Left cardiac atrium (tissue), 4 donors: ENCODE data around the gene SLC7A1. TPM values are rescaled to one million over a fixed set of nuclear protein-coding genes. Genes with fewer than 3 reads are reported as not detected.

Experiments used
- ATAC-seq, 2 donors: fragments of 200-7000 bp; cut with Tn5 transposase; one replicate each; pipeline ENCODE4 v1.9.1; 2020; ENCODE audit warnings: mild to moderate bottlenecking in 2 of 2, moderate library complexity in 2 of 2
- DNase-seq: peaks from one replicate; pipeline ENCODE4 v3.0.0-alpha.2; 2020
- intact Hi-C, 2 donors: fragments of 100-400 bp; cut with DNase I; formaldehyde crosslinking; loops; one replicate each; pipeline versions ENCODE4 v1.14.1 to v1.15.1; 2022 to 2023
- total RNA-seq, 2 donors: library from RNA; stranded (reverse); fragmentation: NEBNext Ultra II Directional; extraction: Animal tissue kit (Norgen Biotek cat#: 25700); gene quantifications; one replicate each; pipeline ENCODE4 v1.2.1, GENCODE V29; 2021
- donor health status: DM: no; HTN: yes; CAD: no.
- donor health status: DM: no; HTN: yes; CAD: no; lungs with severe emphysema.
- donor health status: DM: yes; HTN: yes; CAD: no.
- donor health status: Dilated cardiomyopathy.

Gene SLC7A1
- total RNA-seq, 2 donors from 2014 or later = 11.8 to 38.6 TPM

DNA sequence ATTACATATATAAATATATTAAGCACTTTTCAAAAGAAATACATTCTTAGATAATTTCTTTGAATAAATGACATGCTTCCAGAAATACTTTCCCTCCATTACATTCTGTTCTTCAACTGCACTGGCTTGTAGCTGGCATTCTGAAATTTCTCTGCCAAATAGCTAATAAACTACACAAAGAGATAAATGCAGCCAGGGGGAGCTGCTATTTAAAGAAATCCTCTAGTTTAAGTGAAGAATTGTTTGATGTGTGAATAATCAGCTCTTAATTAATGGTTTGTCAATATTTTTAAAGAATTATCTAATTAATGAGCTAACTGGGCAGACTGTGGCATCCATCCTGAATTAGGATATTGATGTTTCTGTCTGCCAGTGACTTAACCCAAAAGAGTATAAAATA is 30.7 kb downstream of the SLC7A1 start:
- intact Hi-C loops = no loop called here
- ATAC-seq (no peak), DNase-seq (no peak)

DNA sequence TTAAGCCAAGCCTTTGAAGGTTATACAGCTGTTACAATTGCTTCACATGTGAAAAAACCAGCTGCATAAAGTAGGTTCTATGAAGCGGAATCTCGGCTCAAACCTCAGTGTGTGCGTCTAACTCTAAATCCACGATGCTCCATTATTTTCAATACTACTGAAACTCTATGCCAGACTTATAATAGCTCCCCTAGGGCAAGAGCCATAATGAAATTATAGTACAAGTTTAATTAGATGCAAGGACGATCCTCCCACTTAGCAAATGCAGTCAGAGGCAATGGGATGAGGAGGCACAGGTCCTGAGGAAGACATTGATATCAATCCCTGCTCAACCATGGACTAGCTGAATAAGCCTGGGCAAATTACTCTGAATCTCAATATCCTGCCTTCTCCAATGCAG is 31.1 kb downstream of the SLC7A1 start:
- DNase-seq (no peak), ATAC-seq (no peak)
- intact Hi-C loops = no loop called here

GRCh38 chr13:29563941-29564340 is 31.5 kb downstream of the SLC7A1 start:
- intact Hi-C loops = no loop called here
- ATAC-seq (peak in 1 of 2 donors; percentile 25), DNase-seq (no peak)

- DNase-seq (no peak), ATAC-seq (no peak)
- intact Hi-C loops = no loop called here
Measured at GRCh38 chr13:29562786-29563438, 32.6 kb downstream of the SLC7A1 start.

GRCh38 chr13:29561918-29562317 is 33.6 kb downstream of the SLC7A1 start:
- intact Hi-C loops = no loop called here
- DNase-seq (no peak), ATAC-seq (no peak)

- intact Hi-C loops = no loop called here
- ATAC-seq (no peak), DNase-seq (no peak)
Measured at GRCh38 chr13:29556742-29557141, 38.7 kb downstream of the SLC7A1 start.

DNA sequence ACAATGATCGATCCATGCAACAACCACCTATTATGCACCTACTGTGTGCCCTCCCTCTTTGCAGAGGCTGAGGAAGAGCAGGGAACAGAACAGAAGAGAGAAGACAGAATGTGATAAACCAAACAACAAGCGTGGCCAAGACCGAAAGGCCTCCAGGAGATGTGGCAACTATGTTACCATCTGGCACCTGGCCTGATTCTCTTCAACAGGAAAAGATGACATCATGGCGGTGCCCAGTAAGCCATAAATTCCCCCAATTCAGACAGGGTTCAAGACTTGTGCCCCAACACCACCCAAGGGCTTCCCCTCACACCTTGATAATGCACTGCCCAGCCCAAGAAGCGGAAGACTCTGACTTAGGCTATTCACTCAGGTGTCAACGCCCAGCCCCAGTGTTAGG is 44.3 kb downstream of the SLC7A1 start:
- intact Hi-C loops = no loop called here
- ATAC-seq = no peak
- no peak for DNase-seq

- intact Hi-C loops = no loop called here
- ATAC-seq (no peak), DNase-seq (no peak)
Measured at GRCh38 chr13:29550430-29550988, 45.0 kb downstream of the SLC7A1 start.

DNA sequence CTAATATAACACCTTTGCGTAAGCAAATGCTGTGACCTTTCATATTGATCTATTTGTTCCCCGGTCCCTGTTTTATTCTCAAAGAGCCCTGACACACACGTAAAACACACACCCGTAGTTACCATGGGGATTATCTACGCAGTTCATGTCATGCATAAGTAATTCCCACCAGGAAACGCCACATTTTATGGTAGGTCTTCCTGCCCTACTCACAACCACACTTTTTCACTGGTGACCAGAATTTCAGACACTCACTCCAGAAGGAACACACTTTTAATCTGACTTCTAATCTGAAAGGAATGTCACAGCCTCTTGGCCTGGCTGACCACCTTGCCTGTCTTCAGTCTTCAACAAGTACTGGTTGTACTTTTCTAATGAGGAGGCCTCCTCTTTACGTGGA is 46.8 kb downstream of the SLC7A1 start:
- intact Hi-C loops = no loop called here
- no peak for DNase-seq
- no peak for ATAC-seq

- DNase-seq = peak; percentile 48
Measured at GRCh38 chr13:29547153-29547552, 48.3 kb downstream of the SLC7A1 start.

DNA sequence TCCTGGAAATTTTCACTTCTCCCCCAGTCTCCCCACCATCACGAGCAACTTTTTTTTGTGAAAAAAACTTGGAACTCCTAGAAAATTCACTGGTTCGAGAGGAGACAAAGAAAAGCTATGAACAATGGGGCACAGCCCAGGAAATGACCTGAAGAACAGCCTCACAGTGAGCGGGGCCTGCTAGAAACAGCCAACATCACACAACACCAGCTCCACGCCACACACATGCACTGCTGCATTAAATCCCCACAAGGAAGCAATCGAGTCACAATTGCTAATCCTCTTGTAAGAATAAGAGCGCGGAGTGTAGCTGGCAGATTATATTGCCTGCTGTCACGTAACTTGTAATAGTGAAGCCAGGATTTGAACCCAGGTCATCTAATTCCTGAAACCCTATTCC is 48.8 kb downstream of the SLC7A1 start:
- DNase-seq = no peak
- intact Hi-C loops = no loop called here
- ATAC-seq = no peak

More at GRCh38 chr13:29547153-29547552, 48.3 kb downstream of the SLC7A1 start:
- peak; percentile 63 to 67 for ATAC-seq
- intact Hi-C loops = no loop called here

DNA sequence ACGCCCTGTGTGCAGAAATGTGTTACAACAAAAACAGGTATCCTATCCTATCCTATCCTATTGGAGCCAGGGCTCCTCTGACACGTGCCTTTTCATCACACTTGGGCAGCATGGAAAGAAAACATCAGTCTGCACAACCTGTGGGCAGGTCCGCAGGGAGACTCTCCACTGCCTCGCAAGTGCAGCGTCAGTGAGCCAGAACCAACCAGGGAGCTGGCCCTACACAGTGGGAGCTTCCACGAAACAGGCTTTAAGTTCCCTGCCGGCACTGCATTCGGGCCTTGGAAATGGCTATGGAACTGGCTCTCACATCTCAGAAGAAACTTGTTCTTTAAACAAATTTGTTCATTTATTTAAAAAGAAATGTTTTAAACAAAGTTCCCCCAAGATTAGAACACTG is 49.5 kb downstream of the SLC7A1 start:
- ATAC-seq = no peak
- intact Hi-C loops = no loop called here
- DNase-seq = no peak

- ATAC-seq = no peak
Measured at GRCh38 chr13:29543230-29544215, 52.0 kb downstream of the SLC7A1 start.

GRCh38 chr13:29542381-29542780 is 53.1 kb downstream of the SLC7A1 start:
- intact Hi-C loops = no loop called here
- ATAC-seq (no peak), DNase-seq (no peak)

More at GRCh38 chr13:29543230-29544215, 52.0 kb downstream of the SLC7A1 start:
- intact Hi-C loops = no loop called here
- no peak for DNase-seq

DNA sequence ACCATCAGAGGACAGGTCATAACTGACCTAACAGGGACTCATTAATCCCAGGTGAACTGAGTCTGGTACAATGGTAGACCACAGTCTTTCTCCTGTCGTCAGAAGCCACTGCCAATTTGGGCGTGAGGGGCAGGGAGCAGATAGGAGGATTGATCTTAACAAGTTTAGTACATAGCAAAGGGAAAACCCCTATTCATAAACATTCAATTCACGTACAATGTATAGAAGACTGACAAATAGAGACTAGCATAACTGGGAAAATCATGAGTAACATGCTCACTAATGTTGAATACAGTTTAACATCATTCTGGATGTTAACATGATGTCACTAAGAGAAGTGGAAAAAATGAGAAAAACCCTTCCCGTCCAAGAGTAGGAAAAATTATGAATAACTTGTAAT is 54.1 kb downstream of the SLC7A1 start:
- ATAC-seq (no peak), DNase-seq (no peak)
- intact Hi-C loops = no loop called here

- intact Hi-C loops = no loop called here
- ATAC-seq = no peak
- DNase-seq = no peak
Measured at GRCh38 chr13:29540799-29541198, 54.7 kb downstream of the SLC7A1 start.

GRCh38 chr13:29540334-29540733 is 55.2 kb downstream of the SLC7A1 start:
- DNase-seq = no peak

DNA sequence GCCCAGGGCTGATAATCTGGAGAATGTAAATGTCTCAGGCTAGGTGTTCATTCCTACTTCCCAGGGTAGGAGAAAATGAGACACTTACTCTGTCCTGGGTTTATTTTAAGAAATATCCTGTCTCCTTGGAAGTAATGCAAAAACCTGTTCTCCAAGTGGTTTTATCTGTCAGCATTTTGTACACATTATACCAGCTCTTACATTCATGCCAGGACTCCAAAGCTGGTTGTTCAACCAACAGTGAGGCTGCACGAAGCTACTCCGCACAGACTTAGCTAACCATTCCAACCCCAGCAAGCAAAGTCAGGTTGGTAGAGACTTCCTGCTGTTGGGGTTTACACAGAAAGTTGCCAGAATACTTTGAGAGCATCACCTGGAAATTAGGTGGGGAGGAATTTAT is 55.6 kb downstream of the SLC7A1 start:
- ATAC-seq (no peak), DNase-seq (no peak)
- intact Hi-C loops = no loop called here

More at GRCh38 chr13:29540334-29540733, 55.2 kb downstream of the SLC7A1 start:
- intact Hi-C loops = no loop called here
- ATAC-seq = no peak

- intact Hi-C loops = no loop called here
- ATAC-seq = no peak
- DNase-seq = no peak
Measured at GRCh38 chr13:29538652-29539040, 56.8 kb downstream of the SLC7A1 start.
